ENCODE data around the gene TTF2.
A peak's percentile ranks its signal among the peaks of the same experiment; 100 is the strongest.

Gene TTF2

GRCh38 chr1:117033772-117034171 lies 26.4 kb upstream of the TTF2 start:
- Mint-ChIP-seq H3K27ac (no peak overlapping the region), H3K9me3 (no peaks in the 10 kb centered on the region), H3K4me1 (no peaks in the 10 kb centered on the region), H3K36me3 (no peaks in the 10 kb centered on the region), H3K4me3 (no peak overlapping the region)
- ATAC-seq (no peak), DNase-seq (ENCODE audit: low spot score in 2 of 2) (no peak)

GRCh38 chr1:117034791-117035290 lies 25.3 kb upstream of the TTF2 start:
- Mint-ChIP-seq H3K4me3 (no peak overlapping the region), H3K4me1 (no peaks in the 10 kb centered on the region), H3K27ac (no peak overlapping the region), H3K9me3 (no peaks in the 10 kb centered on the region), H3K36me3 (no peaks in the 10 kb centered on the region)
- DNase-seq (ENCODE audit: low spot score in 2 of 2) (no peak), ATAC-seq (no peak)

- ATAC-seq, result no peak
These were observed 24.1 kb upstream of the TTF2 start for GRCh38 chr1:117036018-117036461.

GRCh38 chr1:117037802-117038201 lies 22.3 kb upstream of the TTF2 start:
- Mint-ChIP-seq H3K4me1 (no peaks in the 10 kb centered on the region), H3K36me3 (no peaks in the 10 kb centered on the region), H3K9me3 (no peaks in the 10 kb centered on the region), H3K4me3 (no peak overlapping the region), H3K27ac (no peak overlapping the region)
- no peak for ATAC-seq
- no peak for DNase-seq (ENCODE audit: low spot score in 2 of 2)

More at GRCh38 chr1:117036018-117036461, 24.1 kb upstream of the TTF2 start:
- no peak overlapping the region for H3K4me3 Mint-ChIP-seq
- H3K4me1 Mint-ChIP-seq, result no peaks in the 10 kb centered on the region
- no peaks in the 10 kb centered on the region for H3K36me3 Mint-ChIP-seq
- no peak overlapping the region for H3K27ac Mint-ChIP-seq
- H3K9me3 Mint-ChIP-seq, result no peaks in the 10 kb centered on the region
- DNase-seq (ENCODE audit: low spot score in 2 of 2), result no peak

GRCh38 chr1:117038236-117038635 lies 21.9 kb upstream of the TTF2 start:
- H3K4me1 Mint-ChIP-seq, result no peaks in the 10 kb centered on the region
- H3K27ac Mint-ChIP-seq, result no peak overlapping the region
- H3K4me3 Mint-ChIP-seq, result no peak overlapping the region
- no peak for DNase-seq (ENCODE audit: low spot score in 2 of 2)
- no peak for ATAC-seq
- no peaks in the 10 kb centered on the region for H3K36me3 Mint-ChIP-seq
- no peaks in the 10 kb centered on the region for H3K9me3 Mint-ChIP-seq

DNA sequence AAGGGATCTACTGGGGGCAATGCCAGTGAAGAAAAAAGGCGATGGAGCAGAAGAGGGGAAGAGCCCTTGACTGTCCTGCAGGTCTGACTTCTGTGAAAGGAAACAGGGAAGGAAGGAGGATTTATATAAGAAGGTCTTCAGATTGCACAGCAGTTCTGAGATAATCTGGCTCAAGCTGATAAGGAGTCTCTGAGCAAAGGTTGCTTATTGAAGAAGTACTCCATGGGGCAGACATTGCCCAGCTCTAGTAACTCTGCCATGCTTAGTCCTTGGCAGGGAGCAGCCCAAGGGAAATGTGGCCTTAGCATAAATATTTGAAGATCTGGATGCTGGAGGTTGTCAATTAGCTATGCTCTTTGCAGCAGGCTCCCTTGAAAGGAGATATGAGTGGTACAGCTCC lies 15.9 kb upstream of the TTF2 start:
- no peaks in the 10 kb centered on the region for H3K4me1 Mint-ChIP-seq
- peaks cover 2% of the 10 kb centered on the region for H3K9me3 Mint-ChIP-seq
- H3K27ac Mint-ChIP-seq, result no peak overlapping the region
- H3K4me3 Mint-ChIP-seq, result no peak overlapping the region
- ATAC-seq (no peak), DNase-seq (ENCODE audit: low spot score in 2 of 2) (no peak)
- no peaks in the 10 kb centered on the region for H3K36me3 Mint-ChIP-seq

DNA sequence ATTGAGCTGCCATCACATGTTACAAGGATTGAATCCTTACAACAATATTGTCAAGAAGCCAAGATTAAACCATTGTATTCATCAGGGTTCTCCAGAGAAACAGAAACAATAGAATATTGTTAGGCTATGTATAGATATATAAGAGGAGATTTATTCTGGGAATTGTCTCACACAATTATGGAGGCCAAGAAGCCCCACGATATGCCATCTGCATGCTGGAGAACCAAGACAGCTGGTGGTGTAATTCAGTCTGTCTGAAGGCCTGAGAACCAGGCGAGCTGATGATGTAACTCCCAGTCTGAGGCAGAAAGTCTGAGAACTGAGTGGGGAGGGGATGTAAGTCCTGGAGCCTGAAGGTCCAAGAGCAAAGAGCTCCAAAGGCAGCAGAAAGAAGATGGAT lies 14.5 kb upstream of the TTF2 start:
- Mint-ChIP-seq H3K4me1 (no peaks in the 10 kb centered on the region), H3K4me3 (no peak overlapping the region), H3K36me3 (no peaks in the 10 kb centered on the region), H3K9me3 (peaks cover 2% of the 10 kb centered on the region), H3K27ac (no peak overlapping the region)
- ATAC-seq (no peak), DNase-seq (ENCODE audit: low spot score in 2 of 2) (no peak)

DNA sequence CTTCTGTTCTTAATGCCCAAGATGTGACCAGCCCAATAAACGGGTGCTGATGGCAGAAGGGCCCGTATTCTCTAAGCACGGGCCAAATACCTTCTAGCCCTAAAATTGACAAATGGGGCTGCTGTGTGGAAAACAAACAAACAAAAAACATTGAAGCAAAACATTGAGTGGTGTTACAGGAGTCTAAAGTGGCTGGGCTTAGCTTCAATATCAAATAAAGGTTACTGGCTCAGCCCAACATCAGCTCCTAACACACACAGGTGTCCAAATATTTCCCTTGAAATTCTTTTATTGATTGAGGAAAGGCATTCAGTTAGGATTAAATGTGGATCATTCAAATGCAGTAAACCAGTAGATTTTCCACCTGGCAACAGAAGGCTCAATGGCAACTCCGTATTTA lies 13.3 kb upstream of the TTF2 start:
- Mint-ChIP-seq H3K27ac (no peak overlapping the region), H3K36me3 (no peaks in the 10 kb centered on the region), H3K4me3 (no peak overlapping the region), H3K9me3 (peaks cover 2% of the 10 kb centered on the region), H3K4me1 (peaks cover 9% of the 10 kb centered on the region)
- ATAC-seq (no peak), DNase-seq (ENCODE audit: low spot score in 2 of 2) (no peak)

GRCh38 chr1:117047271-117047670 lies 12.9 kb upstream of the TTF2 start:
- Mint-ChIP-seq H3K27ac (no peak overlapping the region), H3K9me3 (peaks cover 2% of the 10 kb centered on the region)
- DNase-seq (ENCODE audit: low spot score in 2 of 2), result no peak

DNA sequence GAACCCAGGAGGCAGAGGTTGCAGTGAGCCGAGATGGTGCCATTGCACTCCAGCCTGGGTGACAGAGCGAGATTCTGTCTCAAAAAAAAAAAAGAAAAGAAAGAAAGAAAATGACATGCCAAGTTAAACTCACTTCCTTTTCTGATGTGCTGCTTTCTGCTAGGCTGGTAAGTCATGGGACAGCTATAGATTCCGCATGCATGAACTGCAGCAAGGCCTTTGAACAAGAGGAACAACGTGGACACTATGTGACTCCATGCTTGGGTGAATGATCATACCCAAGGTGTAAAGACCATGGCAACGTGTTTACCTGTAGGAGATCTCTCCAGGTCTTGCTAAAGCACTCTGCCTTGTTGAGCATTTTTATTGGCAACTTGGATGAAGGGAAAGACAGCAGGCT lies 10.3 kb upstream of the TTF2 start:
- no peak for ATAC-seq
- Mint-ChIP-seq H3K27ac (no peak overlapping the region), H3K9me3 (no peaks in the 10 kb centered on the region), H3K4me1 (peaks cover 18% of the 10 kb centered on the region), H3K36me3 (peaks cover 7% of the 10 kb centered on the region), H3K4me3 (no peak overlapping the region)
- no peak for DNase-seq (ENCODE audit: low spot score in 2 of 2)

More at GRCh38 chr1:117047271-117047670, 12.9 kb upstream of the TTF2 start:
- Mint-ChIP-seq H3K4me3 (no peak overlapping the region), H3K4me1 (peaks cover 14% of the 10 kb centered on the region), H3K36me3 (peaks cover 2% of the 10 kb centered on the region)
- no peak for ATAC-seq

DNA sequence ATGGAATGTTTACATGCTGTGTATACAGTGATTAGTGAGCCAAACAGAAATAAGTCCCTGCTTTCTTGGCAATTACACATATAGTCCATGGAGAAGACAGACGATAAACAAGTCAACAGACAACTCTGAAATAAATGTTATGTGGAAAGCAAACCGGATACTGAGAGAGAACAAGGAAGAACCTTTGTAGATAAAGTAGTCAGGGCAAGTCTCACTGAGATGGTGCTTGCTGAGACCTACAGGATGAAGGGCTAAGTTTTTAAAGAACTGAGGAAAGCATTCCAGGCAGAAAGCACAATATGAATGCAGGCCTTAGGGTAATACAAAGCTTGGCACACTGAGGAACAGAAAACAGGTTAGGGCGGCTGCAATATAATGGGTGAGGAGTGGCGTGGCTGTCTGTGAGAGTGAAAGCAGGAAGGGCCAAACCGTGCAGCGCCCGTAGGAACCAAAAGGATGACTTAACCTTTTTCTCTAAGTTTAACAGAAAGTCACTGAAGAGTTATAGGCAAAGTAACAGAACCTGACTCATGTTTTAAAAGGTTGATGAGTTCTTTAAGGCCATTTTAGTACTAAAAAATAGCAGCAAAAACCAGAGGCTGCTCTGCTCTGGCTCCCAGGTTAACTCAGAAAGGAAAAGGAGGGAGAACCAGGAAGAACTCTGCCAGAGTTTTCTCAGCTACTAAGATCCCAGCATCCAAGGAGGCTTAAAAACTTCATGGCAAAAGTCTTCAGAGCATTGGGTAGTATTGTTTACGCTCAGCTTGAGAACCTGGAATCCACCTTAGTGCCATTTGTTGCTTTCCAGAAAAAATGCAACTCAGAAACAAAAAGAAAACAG lies 8.7 kb upstream of the TTF2 start:
- H3K27ac Mint-ChIP-seq, result peak overlapping the region; percentile 75
- peaks cover 7% of the 10 kb centered on the region for H3K36me3 Mint-ChIP-seq
- DNase-seq (ENCODE audit: low spot score in 2 of 2) (peak in 1 of 2 donors; percentile 56), ATAC-seq (peak; percentile 85)
- peak overlapping the region; percentile 46 for H3K4me3 Mint-ChIP-seq
- peaks cover 18% of the 10 kb centered on the region for H3K4me1 Mint-ChIP-seq
- no peaks in the 10 kb centered on the region for H3K9me3 Mint-ChIP-seq

- DNase-seq (ENCODE audit: low spot score in 2 of 2) (no peak), ATAC-seq (no peak)
- Mint-ChIP-seq H3K36me3 (peaks cover 7% of the 10 kb centered on the region), H3K4me3 (no peak overlapping the region), H3K27ac (no peak overlapping the region), H3K4me1 (peaks cover 23% of the 10 kb centered on the region), H3K9me3 (no peaks in the 10 kb centered on the region)
These were observed 6.1 kb upstream of the TTF2 start for GRCh38 chr1:117054068-117054467.

- no peak overlapping the region for H3K27ac Mint-ChIP-seq
- H3K4me3 Mint-ChIP-seq, result no peak overlapping the region
- ATAC-seq, result no peak
- H3K36me3 Mint-ChIP-seq, result peaks cover 19% of the 10 kb centered on the region
- H3K9me3 Mint-ChIP-seq, result no peaks in the 10 kb centered on the region
- DNase-seq (ENCODE audit: low spot score in 2 of 2), result no peak
- peaks cover 33% of the 10 kb centered on the region for H3K4me1 Mint-ChIP-seq
These were observed 1.3 kb upstream of the TTF2 start for GRCh38 chr1:117058810-117059209.

DNA sequence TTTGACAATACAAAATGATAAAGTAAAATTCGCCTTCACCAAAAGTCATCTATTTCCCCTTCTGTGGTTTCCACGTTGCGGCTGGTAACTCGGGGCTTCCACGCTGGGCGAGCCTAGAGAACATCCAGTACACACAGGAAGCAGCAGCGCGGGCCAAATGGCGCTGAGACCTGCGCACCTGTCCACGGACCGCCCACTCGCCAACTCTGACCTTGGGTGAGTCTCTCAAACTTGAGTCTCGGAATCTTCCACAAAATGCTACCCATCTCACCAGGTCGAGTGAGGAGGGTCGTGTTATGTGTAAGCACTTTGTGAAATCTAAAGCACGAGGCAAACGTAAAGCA lies 820 bp upstream of the TTF2 start:
- DNase-seq (ENCODE audit: low spot score in 2 of 2) (peak; percentile 45 to 87), ATAC-seq (peak; percentile 50)
- H3K27ac Mint-ChIP-seq, result no peak overlapping the region
- H3K36me3 Mint-ChIP-seq, result peaks cover 24% of the 10 kb centered on the region
- peaks cover 33% of the 10 kb centered on the region for H3K4me1 Mint-ChIP-seq
- H3K9me3 Mint-ChIP-seq, result no peaks in the 10 kb centered on the region
- H3K4me3 Mint-ChIP-seq, result no peak overlapping the region

DNA sequence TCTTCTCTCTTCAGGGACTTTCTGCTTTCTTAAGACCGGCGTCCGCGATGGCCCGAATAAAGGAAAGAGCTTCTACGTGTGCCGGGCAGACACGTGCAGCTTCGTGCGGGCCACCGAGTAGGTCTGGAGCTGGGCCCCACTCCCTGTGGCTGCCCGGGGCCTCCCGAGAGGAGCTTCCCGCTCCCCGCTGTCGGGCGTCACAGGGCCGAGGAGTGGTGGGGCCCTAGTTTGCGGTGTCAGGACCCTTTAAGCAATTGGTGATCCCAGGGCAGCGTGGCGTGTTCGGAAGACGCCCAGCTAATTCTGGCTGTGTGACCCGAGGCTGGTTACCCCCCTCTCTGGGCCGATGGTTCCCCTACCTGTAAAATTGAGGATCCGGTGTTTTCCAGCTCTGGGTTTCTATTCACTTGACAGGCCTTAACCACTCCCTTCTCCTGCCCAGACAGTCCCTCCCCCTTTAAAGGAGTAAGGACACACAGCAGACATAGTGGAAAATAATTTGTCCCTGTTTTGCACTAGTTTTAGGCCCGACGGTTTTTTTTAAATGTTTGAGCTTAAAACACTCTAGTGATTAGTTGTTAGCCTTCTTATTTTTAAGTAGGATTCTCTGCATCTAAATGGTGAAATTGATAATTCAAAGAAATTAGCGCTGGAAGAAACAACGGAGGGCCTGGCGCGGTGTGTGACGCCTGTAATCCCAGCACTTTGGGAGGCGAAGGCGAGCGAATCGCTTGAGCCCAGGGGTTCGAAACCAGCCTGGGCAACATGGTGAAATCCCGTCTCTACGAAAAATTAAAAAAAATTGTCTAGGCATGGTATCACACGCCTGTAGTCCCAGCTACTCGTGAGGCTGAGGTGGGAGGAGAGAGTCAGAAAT lies 553 bp downstream of the TTF2 start:
- ATAC-seq, result peak; percentile 4
- H3K36me3 Mint-ChIP-seq, result peaks cover 38% of the 10 kb centered on the region
- H3K4me1 Mint-ChIP-seq, result peaks cover 33% of the 10 kb centered on the region
- H3K27ac Mint-ChIP-seq, result no peak overlapping the region
- H3K9me3 Mint-ChIP-seq, result no peaks in the 10 kb centered on the region
- no peak overlapping the region for H3K4me3 Mint-ChIP-seq
- DNase-seq (ENCODE audit: low spot score in 2 of 2), result no peak

Measured in stimulated activated effector memory CD8-positive, alpha-beta T cell treated with anti-CD3 and anti-CD28 coated beads, Interleukin-12 subunit alpha, Interleukin-12 subunit beta, amount 100 ng/mL, for 72 hours (primary cell).